H4 (cell line): Measurements from ENCODE around the gene LIN9. TPM values are rescaled to one million over a fixed set of nuclear protein-coding genes. Genes with fewer than 3 reads are reported as not detected.
"Not testable (repeated sequence)": the region's sequence is repeated elsewhere in the genome, so short reads cannot be mapped to it uniquely, and the experiment has no call there.

ENCODE experiments used
- DNase-seq: peaks from one replicate; pipeline ENCODE4 v3.0.0-alpha.2; 2015; ENCODE audit warnings: low spot score
- total RNA-seq: library from RNA; depleted of rRNA; stranded (reverse); fragments of >200 nt; shearing (Covaris generic); gene quantifications from 2 replicates; pipeline ENCODE4 v1.2.3, GENCODE V29; 2014

LIN9 gene
- total RNA-seq, 1 experiment from 2014 or later, result 10.7 TPM

GRCh38 chr1:226215239-226215638 is 93.7 kb downstream of the LIN9 start:
- DNase-seq, result no peak

- DNase-seq, result no peak
Measured at GRCh38 chr1:226212545-226212944, 96.4 kb downstream of the LIN9 start.

- DNase-seq, result no peak
Measured at GRCh38 chr1:226211181-226211821, 97.7 kb downstream of the LIN9 start.

- no peak for DNase-seq
Measured at GRCh38 chr1:226210571-226211176, 98.3 kb downstream of the LIN9 start.

DNA sequence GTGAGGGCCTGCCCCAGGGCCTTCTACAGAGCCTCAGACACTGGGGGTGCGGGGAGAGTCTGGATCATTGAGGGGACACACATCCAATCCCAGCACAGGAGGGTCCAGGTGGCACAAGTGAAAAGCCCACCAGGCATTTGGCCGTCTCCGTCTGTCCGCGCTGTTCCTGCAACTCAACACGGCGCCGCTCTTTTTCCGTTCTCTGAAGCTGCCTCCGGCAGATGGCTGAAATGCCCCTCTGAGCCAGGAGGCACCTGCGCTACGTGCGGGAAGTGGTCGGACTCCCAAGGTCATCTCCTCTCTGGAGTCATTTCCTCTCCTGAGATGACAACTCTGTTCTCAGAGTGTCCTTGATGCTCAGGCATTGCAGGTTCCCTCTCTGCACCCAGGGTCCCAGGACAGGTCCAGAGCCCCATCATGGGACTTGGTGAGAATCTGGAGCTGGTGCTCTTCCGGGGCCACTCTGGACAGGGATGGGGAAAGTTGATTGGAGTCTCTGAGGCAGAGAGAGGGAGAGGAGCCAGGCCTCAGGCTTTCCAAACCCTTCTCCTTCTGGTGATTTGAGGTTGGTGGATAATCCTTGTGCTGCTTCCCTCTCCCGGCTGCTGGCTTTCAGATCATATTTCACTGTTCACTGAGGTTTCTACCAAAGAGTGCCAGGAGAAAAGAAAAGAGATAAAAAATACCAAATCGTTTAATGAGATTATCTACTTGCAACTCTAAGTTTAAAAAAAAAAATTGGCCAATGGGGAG is 99.5 kb downstream of the LIN9 start:
- DNase-seq, result no peak

DNA sequence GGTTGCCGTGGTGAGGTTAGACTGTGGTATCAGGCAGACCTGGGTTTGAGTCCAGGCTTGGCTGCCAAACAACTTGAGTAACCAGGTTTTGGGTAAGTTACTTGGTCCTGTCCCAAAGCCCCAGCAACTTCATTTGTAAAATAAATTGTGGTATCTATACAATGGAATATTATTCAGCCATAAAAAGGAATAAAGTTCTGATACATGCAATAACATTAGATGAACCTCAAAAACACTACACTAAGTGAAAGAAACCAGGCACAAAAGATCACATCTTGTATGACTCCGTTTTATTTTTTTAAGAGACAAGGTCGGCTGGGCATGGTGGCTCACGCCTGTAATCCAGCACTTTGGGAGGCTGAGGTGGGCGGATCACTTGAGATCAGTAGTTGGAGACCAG is 101.9 kb downstream of the LIN9 start:
- no peak for DNase-seq

GRCh38 chr1:226204198-226204597 is 104.8 kb downstream of the LIN9 start:
- no peak for DNase-seq

GRCh38 chr1:226203655-226204054 is 105.3 kb downstream of the LIN9 start:
- DNase-seq, result no peak

DNA sequence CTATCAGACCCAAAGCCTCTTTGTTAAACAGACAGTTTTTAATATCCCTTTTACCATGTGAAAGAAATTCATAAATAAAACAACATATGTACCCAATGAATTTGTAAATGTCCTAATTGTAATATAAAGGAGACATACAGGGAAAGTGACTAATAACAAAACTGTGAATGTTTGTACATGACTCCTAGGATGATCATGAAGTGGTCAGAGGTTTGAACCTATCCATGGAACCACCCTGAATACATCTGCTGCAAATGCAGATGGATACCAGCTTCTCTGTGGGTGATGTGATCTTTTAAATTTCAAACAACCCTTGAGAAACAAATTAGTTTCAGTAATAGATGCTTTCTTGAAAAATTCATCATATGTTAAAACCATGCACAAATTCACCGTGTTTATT is 105.7 kb downstream of the LIN9 start:
- no peak for DNase-seq

- not testable (repeated sequence) for DNase-seq
Measured at GRCh38 chr1:226202666-226203065, 106.3 kb downstream of the LIN9 start.

DNA sequence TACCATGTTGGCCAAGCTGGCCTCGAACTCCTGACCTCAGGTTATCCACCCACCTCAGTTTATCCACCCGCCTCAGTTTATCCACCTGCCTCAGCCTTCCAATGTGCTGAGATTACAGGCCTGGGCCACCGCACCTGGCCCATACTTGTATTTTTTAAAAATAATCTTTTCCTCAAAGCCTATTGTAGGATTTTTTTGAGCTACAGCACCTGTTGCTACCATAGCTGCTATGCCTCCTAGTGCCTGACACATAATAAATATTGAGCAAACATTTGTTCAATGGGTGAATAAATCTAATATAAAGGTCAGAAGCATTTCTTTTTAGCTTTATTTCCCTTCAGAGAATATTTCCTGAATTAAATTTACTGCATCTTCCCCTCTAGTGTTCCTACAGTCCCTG is 106.7 kb downstream of the LIN9 start:
- no peak for DNase-seq

DNA sequence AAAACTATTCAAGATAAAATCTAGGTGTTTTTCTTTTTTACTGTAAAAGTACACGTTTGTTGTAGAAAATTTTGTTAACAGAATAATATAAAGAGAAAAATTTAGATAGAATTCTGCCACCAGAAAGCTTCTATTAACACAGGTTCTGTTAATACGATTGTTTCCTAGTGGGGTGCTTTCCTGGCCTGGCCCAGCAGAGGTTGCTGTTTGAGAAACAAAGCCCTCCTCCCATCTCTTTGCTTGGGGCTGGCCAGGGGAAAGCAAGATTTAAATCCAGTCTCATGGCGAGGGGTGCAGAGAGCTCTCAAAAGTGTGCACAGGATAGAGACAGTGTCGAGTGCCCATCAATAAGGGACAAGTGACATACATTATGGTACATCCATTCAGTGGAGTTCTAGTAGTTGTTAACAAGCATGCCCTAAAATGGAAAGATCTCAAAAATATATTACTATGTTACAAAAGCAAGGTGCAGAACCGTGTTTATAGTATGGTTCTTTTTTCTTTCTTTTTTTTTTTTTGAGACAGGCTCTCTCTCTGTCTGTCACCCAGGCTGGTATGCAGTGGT is 107.9 kb downstream of the LIN9 start:
- no peak for DNase-seq

DNA sequence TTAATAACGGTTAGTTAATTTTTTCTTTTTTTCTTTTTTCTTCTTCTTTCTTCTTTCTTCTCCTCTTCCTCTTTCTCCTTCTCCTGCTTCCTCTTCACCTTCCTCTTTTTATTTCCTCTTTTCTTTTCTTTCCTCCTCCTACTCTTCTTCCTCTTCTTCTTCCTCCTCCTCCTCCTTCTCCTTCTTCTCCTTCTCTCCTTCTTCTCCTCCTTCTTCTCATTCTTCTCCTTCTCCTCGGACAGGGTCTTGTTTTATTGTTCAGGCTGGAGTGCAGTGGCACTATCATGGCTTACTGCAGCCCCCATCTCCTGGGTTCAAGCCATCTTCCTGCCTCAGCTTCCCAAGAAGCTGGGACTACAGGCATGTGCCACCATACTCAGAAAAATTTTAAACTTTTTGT is 109.0 kb downstream of the LIN9 start:
- DNase-seq, result no peak

- no peak for DNase-seq
Measured at GRCh38 chr1:226195144-226195543, 113.8 kb downstream of the LIN9 start.

GRCh38 chr1:226187380-226187779 is 121.6 kb downstream of the LIN9 start:
- no peak for DNase-seq

- DNase-seq, result no peak
Measured at GRCh38 chr1:226187019-226187322, 122.0 kb downstream of the LIN9 start.

DNA sequence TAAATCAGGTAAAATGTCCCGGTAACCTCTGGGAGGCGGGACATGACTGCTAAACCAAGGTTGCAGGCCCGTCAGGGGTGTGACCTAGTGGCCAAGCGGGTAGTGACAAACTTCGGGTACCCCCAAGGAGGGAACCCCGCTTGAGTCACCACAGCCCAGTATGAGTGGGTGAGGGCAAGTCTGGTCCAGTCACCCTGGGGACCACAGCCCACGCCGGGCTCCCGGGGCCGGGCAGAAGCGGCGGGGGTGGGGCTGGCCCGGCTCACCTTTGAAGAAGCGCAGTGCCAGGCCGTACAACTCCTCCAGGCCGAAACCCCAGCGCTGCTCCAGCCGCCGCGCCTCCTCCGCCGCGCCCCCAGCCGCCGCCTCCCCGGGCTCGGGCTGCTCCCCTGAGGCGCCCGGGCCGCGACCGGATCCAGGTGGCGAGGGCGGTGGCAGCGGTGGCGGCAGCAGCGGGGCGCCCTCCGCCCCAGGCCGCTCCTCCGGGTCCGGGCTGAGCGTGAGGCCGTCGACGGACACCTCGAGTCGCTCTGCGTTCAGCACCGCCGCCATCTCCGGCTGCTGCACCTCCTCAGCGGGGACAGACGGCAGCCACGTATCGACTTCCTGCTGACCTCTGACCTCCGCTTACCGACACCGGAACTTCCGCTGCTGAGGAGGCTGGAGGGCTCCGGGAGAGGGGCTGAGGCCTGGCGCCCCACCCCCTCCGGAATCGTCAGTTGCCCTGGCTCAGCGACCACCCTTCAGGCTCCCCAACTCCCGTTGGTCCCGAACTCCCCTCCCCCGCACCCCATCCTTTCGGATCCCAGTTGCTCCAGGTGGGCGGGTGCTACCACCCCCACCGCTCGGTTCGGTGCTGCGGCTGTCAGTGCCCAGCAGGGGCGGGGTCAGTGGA is 122.6 kb downstream of the LIN9 start, which contains the start of gene ACBD3:
ACBD3 (minus strand) TSS at position 618 of the 895 bp plus-strand sequence; CDS start at position 552, 66 bp downstream.
- peak; percentile 86 for DNase-seq

- no peak for DNase-seq
Measured at GRCh38 chr1:226185141-226186036, 123.6 kb downstream of the LIN9 start.

GRCh38 chr1:226181996-226182714 is 126.8 kb downstream of the LIN9 start:
- DNase-seq, result peak; percentile 71
